ENCODE measurements around the gene SFXN3. TPM values are rescaled to one million over a fixed set of nuclear protein-coding genes. Genes with fewer than 3 reads are reported as not detected.
A peak's percentile ranks its signal among the peaks of the same experiment; 100 is the strongest.

Gene SFXN3
- total RNA-seq, 1 donor from 2014 or later, result 0.09 TPM

DNA sequence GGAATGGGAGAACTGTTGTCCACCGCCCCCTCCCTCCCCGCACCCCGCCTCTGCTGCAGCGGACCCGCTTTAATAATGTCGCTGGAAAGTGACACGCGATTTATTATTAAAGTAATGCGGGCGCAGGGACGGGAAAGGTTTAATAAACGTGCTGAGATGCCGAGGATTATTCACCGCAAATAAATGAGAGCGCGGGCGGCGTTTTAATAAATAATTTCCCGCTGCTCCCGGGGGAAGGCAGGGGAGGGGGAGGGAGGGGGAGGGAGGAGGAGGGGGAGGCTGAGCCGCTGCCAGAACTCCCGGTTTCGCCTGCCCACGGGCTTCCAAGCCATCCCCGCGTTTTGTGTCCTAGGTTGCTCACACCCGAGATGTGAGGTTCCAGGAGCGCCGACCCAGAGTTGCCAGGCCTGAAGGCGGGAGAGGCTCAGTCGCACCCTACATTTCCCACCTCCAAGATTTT, 35.9 kb downstream of the SFXN3 start:
- peaks cover 23% of the 10 kb centered on the region for H3F3A ChIP-seq (ENCODE audit: low read depth)
- Mint-ChIP-seq H3K27me3 (ENCODE audit: insufficient read depth, low read depth) (peaks cover 42% of the 10 kb centered on the region), H3K9me3 (no peaks in the 10 kb centered on the region), H3K4me3 (peak overlapping the region; percentile 92), H3K36me3 (no peaks in the 10 kb centered on the region), H3K27ac (no peak overlapping the region), H3K4me1 (peaks cover 39% of the 10 kb centered on the region)
- peak overlapping the region; percentile 89 for H3K4me2 ChIP-seq
- peak; percentile 55 for DNase-seq (ENCODE audit: low spot score)
- peak overlapping the region; percentile 92 for H2AFZ ChIP-seq (replicated peaks)
- H3K9ac ChIP-seq, result no peak overlapping the region
- TF ChIP-seq, protein P1, sequence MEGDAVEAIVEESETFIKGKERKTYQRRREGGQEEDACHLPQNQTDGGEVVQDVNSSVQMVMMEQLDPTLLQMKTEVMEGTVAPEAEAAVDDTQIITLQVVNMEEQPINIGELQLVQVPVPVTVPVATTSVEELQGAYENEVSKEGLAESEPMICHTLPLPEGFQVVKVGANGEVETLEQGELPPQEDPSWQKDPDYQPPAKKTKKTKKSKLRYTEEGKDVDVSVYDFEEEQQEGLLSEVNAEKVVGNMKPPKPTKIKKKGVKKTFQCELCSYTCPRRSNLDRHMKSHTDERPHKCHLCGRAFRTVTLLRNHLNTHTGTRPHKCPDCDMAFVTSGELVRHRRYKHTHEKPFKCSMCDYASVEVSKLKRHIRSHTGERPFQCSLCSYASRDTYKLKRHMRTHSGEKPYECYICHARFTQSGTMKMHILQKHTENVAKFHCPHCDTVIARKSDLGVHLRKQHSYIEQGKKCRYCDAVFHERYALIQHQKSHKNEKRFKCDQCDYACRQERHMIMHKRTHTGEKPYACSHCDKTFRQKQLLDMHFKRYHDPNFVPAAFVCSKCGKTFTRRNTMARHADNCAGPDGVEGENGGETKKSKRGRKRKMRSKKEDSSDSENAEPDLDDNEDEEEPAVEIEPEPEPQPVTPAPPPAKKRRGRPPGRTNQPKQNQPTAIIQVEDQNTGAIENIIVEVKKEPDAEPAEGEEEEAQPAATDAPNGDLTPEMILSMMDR (IDR thresholded peaks at IDR 0.05), result no peak
- peak; percentile 98 for TF ChIP-seq EZH2 (IDR thresholded peaks at IDR 0.05)
- no peaks in the 10 kb centered on the region for H3K9me3 ChIP-seq (ENCODE audit: low read depth)
- H3K36me3 ChIP-seq, result no peaks in the 10 kb centered on the region
- H3K4me3 ChIP-seq, result peak overlapping the region; percentile 57
- H3K79me2 ChIP-seq (ENCODE audit: low read depth), result no peaks in the 10 kb centered on the region
- no peak overlapping the region for H3K27ac ChIP-seq
- H3K4me1 ChIP-seq, result peaks cover 29% of the 10 kb centered on the region
- peaks cover 81% of the 10 kb centered on the region for H3K27me3 ChIP-seq
- peaks cover 42% of the 10 kb centered on the region for H4K20me1 ChIP-seq (ENCODE audit: low read depth)

DNA sequence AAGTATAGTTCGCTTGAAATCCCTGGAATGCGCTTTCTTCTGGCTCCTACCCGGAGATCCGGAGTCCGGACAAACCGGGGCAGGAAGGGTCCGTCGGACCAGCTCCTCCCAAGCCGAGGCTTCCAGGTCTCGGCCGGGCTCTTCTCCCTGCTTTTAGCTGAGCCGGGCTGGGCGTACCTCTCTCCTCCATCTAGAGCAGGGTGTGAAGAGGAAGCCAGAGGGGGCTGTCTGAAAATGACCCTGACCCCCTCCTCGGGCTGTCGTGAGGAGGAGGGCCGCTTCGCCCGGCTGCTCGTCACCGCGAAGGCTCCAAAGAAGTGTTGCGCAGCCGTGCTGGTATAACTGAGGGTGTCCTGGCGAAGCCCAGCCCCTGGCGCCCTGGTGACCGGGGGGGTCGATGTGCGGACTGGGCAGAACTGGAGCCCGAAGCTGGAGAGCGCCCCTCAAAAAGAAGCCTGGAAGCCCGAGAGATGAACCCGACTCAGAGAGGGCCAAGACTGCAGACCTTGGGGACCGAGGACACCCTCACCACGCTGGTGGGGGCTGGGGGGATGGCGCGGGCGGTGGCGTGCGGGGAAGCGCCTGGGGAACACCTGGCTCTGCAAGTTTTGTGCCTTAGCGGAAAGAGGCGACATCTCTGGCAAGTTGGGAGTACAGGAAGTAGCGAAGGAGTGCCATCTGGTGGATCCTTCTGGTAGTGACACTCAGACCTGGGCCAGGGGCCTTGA, 36.5 kb downstream of the SFXN3 start:
- peak; percentile 88 for DNase-seq (ENCODE audit: low spot score)
- no peak overlapping the region for H3K27ac Mint-ChIP-seq
- H2AFZ ChIP-seq (replicated peaks), result peak overlapping the region; percentile 92

DNA sequence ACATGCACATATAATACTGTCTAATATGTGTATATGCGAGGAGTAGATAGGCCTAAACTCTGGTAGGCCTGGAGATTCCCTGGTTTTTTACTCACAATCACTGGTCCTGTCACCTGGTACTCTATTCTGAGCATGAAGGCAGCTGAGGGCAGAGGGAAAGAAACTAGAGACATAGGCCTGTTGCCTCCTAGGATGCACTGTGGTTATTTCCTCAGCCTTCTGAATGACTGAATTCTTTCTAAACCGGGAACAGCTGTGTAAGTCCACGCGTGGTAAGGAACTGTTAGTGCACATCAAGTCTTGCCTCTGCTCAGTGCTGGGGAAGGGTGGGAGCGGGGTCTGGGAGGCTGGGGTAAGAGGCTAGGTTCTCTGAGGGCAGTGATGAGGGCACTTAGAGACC, 38.4 kb downstream of the SFXN3 start:
- Mint-ChIP-seq H3K36me3 (no peaks in the 10 kb centered on the region), H3K9me3 (no peaks in the 10 kb centered on the region), H3K27me3 (ENCODE audit: insufficient read depth, low read depth) (peaks cover 49% of the 10 kb centered on the region), H3K4me1 (peaks cover 22% of the 10 kb centered on the region), H3K4me3 (no peak overlapping the region), H3K27ac (no peak overlapping the region)
- H3K4me1 ChIP-seq, result peaks cover 11% of the 10 kb centered on the region
- H3K79me2 ChIP-seq (ENCODE audit: low read depth), result no peaks in the 10 kb centered on the region
- H4K20me1 ChIP-seq (ENCODE audit: low read depth), result peaks cover 23% of the 10 kb centered on the region
- peaks cover 81% of the 10 kb centered on the region for H3K27me3 ChIP-seq
- H3K36me3 ChIP-seq, result no peaks in the 10 kb centered on the region
- H2AFZ ChIP-seq (replicated peaks), result no peak overlapping the region
- no peak overlapping the region for H3K4me3 ChIP-seq
- TF ChIP-seq, protein P1 (IDR thresholded peaks at IDR 0.05), result no peak
- TF ChIP-seq EZH2 (IDR thresholded peaks at IDR 0.05), result no peak
- no peak for TF ChIP-seq EZH2phosphoT487 (IDR thresholded peaks at IDR 0.05)
- no peaks in the 10 kb centered on the region for H3K9me3 ChIP-seq (ENCODE audit: low read depth)
- no peak overlapping the region for H3K27ac ChIP-seq
- DNase-seq (ENCODE audit: low spot score), result no peak
- no peaks in the 10 kb centered on the region for H3F3A ChIP-seq (ENCODE audit: low read depth)
- H3K9ac ChIP-seq, result no peak overlapping the region
- H3K4me2 ChIP-seq, result no peak overlapping the region

More for the DNA sequence above, 36.5 kb downstream of the SFXN3 start:
- Histone ChIP-seq H3K36me3 (no peaks in the 10 kb centered on the region), H3K4me3 (peak overlapping the region; percentile 57), H3K9me3 (ENCODE audit: low read depth) (no peaks in the 10 kb centered on the region), H3K4me1 (peaks cover 24% of the 10 kb centered on the region), H3K27ac (no peak overlapping the region), H4K20me1 (ENCODE audit: low read depth) (peaks cover 37% of the 10 kb centered on the region), H3K79me2 (ENCODE audit: low read depth) (no peaks in the 10 kb centered on the region), H3K27me3 (peaks cover 81% of the 10 kb centered on the region), H3K9ac (no peak overlapping the region), H3K4me2 (peak overlapping the region; percentile 89), H3F3A (ENCODE audit: low read depth) (peaks cover 17% of the 10 kb centered on the region)
- Mint-ChIP-seq H3K4me1 (peaks cover 37% of the 10 kb centered on the region), H3K4me3 (peak overlapping the region; percentile 92), H3K36me3 (no peaks in the 10 kb centered on the region), H3K27me3 (ENCODE audit: insufficient read depth, low read depth) (peaks cover 40% of the 10 kb centered on the region), H3K9me3 (no peaks in the 10 kb centered on the region)
- TF ChIP-seq, protein P1 (IDR thresholded peaks at IDR 0.05), result peak; percentile 87
- TF ChIP-seq EZH2phosphoT487 (IDR thresholded peaks at IDR 0.05) (peak; percentile 86), EZH2 (IDR thresholded peaks at IDR 0.05) (peak; percentile 87)
